Cardiac muscle cell (in vitro differentiated cells and primary cell): ENCODE results near the gene DDR1. TPM values are rescaled to one million over a fixed set of nuclear protein-coding genes. Genes with fewer than 3 reads are reported as not detected.

Experiments used
- DNase-seq, 2 donors: peaks; one replicate each; pipeline versions ENCODE4 v3.0.0 to v3.0.0-alpha.2; 2010 to 2017; ENCODE audit warnings: low read depth in 1 of 2, low spot score in 1 of 2
- H3K27ac ChIP-seq: fragments of 200-600 bp; sonication (generic); 2 replicates; pipeline ENCODE4 v1.5.1; 2016
- H3K27me3 ChIP-seq: fragments of 200-600 bp; sonication (generic); 2 replicates; pipeline ENCODE4 v1.6.0; 2016; ENCODE audit warnings: control low read depth
- H3K36me3 ChIP-seq: fragments of 200-600 bp; sonication (generic); 2 replicates; pipeline ENCODE4 v1.5.1; 2016; ENCODE audit warnings: control low read depth
- H3K4me1 ChIP-seq: fragments of 200-600 bp; sonication (generic); 2 replicates; pipeline ENCODE4 v1.8.1; 2017; ENCODE audit warnings: low read depth, mild to moderate bottlenecking, mixed run types
- H3K4me3 ChIP-seq: fragments of 200-600 bp; sonication (generic); 2 replicates; pipeline ENCODE4 v1.5.1; 2016; ENCODE audit warnings: mild to moderate bottlenecking
- H3K9me3 ChIP-seq: fragments of 200-600 bp; sonication (generic); 2 replicates; pipeline ENCODE4 v1.5.1; 2017; ENCODE audit warnings: low read depth, mild to moderate bottlenecking, control low read depth
- polyA plus RNA-seq: library from polyadenylated mRNA; unstranded; fragments of >200 nt; fragmentation: Nextera tagmentation; extraction: Ambion mirVana; gene quantifications from 2 replicates; pipeline ENCODE4 v1.2.1, GENCODE V29; 2016
- total RNA-seq: library from RNA; depleted of rRNA; stranded (reverse); fragments of >200 nt; gene quantifications from 2 replicates; pipeline ENCODE4 v1.2.3, GENCODE V29; 2016
- TF ChIP-seq, protein P1 (sequence below): IDR thresholded peaks from 2 replicates; pipeline ENCODE4 v1.5.1; 2012; ENCODE audit warnings: low read depth, mild to moderate bottlenecking, low read length

The DDR1 gene
- total and polyA plus RNA-seq, 2 experiments from 2014 or later: 108 to 136 TPM

- Histone ChIP-seq H3K36me3 (no peaks in the 10 kb centered on the region), H3K4me1 (no peaks in the 10 kb centered on the region), H3K27me3 (no peaks in the 10 kb centered on the region), H3K27ac (no peak overlapping the region), H3K4me3 (no peak overlapping the region), H3K9me3 (no peaks in the 10 kb centered on the region)
- DNase-seq: no peak
- TF ChIP-seq, protein P1, sequence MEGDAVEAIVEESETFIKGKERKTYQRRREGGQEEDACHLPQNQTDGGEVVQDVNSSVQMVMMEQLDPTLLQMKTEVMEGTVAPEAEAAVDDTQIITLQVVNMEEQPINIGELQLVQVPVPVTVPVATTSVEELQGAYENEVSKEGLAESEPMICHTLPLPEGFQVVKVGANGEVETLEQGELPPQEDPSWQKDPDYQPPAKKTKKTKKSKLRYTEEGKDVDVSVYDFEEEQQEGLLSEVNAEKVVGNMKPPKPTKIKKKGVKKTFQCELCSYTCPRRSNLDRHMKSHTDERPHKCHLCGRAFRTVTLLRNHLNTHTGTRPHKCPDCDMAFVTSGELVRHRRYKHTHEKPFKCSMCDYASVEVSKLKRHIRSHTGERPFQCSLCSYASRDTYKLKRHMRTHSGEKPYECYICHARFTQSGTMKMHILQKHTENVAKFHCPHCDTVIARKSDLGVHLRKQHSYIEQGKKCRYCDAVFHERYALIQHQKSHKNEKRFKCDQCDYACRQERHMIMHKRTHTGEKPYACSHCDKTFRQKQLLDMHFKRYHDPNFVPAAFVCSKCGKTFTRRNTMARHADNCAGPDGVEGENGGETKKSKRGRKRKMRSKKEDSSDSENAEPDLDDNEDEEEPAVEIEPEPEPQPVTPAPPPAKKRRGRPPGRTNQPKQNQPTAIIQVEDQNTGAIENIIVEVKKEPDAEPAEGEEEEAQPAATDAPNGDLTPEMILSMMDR: no peak
Measured at GRCh38 chr6:30931272-30931671, 47.0 kb downstream of the DDR1 start.

DNA sequence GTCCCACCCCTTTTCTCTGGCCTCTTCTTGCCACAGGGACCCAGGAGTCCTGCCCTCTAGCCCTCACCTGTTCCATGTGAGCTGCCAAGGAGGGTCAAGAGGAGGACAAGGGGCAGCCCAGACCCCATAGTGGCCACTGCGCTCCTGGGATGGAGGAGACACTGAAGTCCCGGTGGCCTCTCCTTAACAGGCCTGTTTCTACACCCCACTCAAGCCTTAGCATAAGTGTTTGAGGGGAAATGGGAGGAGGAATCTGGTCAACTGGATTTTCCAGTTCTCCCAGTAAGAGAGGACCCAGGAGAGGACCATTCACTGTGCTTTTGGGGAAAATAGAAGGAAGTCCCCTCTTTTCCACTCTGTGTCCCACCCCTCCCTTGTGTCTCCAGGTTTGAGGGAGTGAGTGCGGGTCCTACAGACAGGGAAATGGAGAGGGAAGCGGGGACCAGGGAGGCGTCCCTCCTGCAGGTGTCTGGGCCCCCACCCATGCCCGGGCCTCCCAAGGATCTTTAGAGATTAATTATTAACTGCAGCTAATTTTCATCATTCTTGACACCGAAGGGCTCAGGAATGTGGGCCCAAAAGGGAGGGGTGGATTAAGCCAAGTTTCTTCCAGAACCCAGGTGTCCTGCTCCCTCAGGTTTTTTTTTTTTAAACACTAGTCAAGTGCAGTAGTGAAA, 47.8 kb downstream of the DDR1 start, which contains the start of gene SFTA2:
Gene SFTA2, minus strand, starts transcription at position 202 of the 677 bp plus-strand sequence. Its CDS starts 74 bp downstream, at position 128.
- no peaks in the 10 kb centered on the region for H3K27me3 ChIP-seq
- H3K27ac ChIP-seq: no peak within 1 kb of the TSS
- no peak within 1 kb of the TSS for H3K4me3 ChIP-seq
- no peaks in the 10 kb centered on the region for H3K36me3 ChIP-seq
- no peak for DNase-seq
- no peaks in the 10 kb centered on the region for H3K4me1 ChIP-seq
- TF ChIP-seq, protein P1: no peak
- H3K9me3 ChIP-seq: no peaks in the 10 kb centered on the region

DNA sequence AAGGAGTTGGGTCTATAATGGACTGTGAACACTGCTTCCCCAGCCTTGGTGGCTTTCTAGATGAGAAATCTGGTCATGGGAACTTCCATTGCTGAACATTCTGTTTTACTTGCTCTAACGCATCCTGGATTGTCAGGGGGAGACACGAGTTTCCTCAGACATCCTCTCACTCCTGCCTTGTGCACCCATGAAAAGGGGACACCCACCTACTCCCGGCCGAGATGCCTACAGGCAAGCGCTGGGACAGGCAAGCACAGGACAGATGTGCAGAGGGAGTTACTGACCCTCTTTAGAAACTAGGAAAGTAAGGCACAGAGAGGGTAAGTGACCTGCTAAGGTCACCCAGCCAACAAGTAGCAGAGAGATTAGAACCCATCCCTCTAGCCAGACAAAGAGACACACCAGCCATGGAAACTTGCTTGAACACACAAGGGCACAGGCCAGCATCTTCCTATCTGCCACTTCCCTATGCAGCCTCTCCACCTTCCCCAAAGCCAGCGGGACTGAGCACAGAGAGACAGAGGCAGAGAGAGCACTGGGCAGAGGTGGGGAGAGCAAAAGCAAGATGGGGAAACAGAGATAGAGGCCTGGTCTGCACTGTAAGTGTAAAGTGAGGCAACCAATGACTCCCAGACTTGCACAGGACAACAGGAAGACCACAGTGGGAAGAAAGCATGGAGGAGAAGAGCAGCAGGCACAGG, 48.5 kb downstream of the DDR1 start:
- DNase-seq: no peak
- H3K27ac ChIP-seq: no peak overlapping the region

GRCh38 chr6:30935018-30935417, 50.7 kb downstream of the DDR1 start:
- Histone ChIP-seq H3K27ac (no peak overlapping the region), H3K36me3 (no peaks in the 10 kb centered on the region), H3K27me3 (no peaks in the 10 kb centered on the region), H3K9me3 (no peaks in the 10 kb centered on the region), H3K4me1 (no peaks in the 10 kb centered on the region), H3K4me3 (no peak overlapping the region)
- TF ChIP-seq, protein P1: no peak
- DNase-seq: peak in 1 of 2 donors; percentile 52

More for the DNA sequence above, 48.5 kb downstream of the DDR1 start:
- Histone ChIP-seq H3K36me3 (no peaks in the 10 kb centered on the region), H3K9me3 (no peaks in the 10 kb centered on the region), H3K27me3 (no peaks in the 10 kb centered on the region), H3K4me1 (no peaks in the 10 kb centered on the region), H3K4me3 (no peak overlapping the region)
- TF ChIP-seq, protein P1: no peak

DNA sequence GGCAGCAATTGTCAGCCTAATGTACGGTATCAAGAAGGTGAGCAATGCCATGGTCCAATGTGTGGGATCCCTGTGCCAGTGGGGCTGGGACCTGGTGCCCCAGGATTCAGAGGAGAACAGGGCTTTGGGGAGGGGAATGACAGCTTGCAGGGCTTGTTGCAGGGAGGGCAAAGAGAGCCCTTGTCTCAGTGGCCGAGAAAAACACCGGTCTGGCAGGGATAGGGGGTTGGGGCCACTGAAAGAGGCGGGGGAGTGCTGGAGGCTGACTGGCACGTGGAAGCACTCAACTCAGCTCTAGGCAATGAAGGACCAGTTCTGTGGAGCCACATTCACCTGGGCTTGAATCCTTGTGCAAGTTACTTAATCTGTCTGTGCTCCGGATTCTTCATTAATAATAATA, 52.9 kb downstream of the DDR1 start:
- H3K27ac ChIP-seq: no peak overlapping the region
- DNase-seq: no peak
- H3K4me3 ChIP-seq: no peak overlapping the region
- no peaks in the 10 kb centered on the region for H3K36me3 ChIP-seq
- no peaks in the 10 kb centered on the region for H3K4me1 ChIP-seq
- TF ChIP-seq, protein P1: no peak
- H3K9me3 ChIP-seq: no peaks in the 10 kb centered on the region
- H3K27me3 ChIP-seq: no peaks in the 10 kb centered on the region
